Measurements from ENCODE around the gene SPPL2C.

SPPL2C gene

GRCh38 chr17:45839442-45839841 is 5.2 kb upstream of the SPPL2C start:
- H3K79me2 ChIP-seq (ENCODE audit: insufficient read depth, low read depth) = no peaks in the 10 kb centered on the region
- no peak overlapping the region for H2AFZ ChIP-seq (ENCODE audit: low read depth)
- H3K4me1 ChIP-seq (ENCODE audit: low read depth, poor library complexity, severe bottlenecking) = no peaks in the 10 kb centered on the region
- no peaks in the 10 kb centered on the region for H3K36me3 ChIP-seq (ENCODE audit: insufficient read depth)
- H3K9ac ChIP-seq = no peak overlapping the region
- no peaks in the 10 kb centered on the region for H4K20me1 ChIP-seq (ENCODE audit: insufficient read depth)
- no peak overlapping the region for H3K4me2 ChIP-seq
- H3K27me3 ChIP-seq (ENCODE audit: insufficient read depth, low read depth) = peaks cover 36% of the 10 kb centered on the region
- H3K27ac ChIP-seq = no peak overlapping the region
- no peak overlapping the region for H3K4me3 ChIP-seq (IDR thresholded peaks at IDR 0.05; ENCODE audit: insufficient read depth, low read depth, low read length)
- TF ChIP-seq, protein P1, sequence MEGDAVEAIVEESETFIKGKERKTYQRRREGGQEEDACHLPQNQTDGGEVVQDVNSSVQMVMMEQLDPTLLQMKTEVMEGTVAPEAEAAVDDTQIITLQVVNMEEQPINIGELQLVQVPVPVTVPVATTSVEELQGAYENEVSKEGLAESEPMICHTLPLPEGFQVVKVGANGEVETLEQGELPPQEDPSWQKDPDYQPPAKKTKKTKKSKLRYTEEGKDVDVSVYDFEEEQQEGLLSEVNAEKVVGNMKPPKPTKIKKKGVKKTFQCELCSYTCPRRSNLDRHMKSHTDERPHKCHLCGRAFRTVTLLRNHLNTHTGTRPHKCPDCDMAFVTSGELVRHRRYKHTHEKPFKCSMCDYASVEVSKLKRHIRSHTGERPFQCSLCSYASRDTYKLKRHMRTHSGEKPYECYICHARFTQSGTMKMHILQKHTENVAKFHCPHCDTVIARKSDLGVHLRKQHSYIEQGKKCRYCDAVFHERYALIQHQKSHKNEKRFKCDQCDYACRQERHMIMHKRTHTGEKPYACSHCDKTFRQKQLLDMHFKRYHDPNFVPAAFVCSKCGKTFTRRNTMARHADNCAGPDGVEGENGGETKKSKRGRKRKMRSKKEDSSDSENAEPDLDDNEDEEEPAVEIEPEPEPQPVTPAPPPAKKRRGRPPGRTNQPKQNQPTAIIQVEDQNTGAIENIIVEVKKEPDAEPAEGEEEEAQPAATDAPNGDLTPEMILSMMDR (conservative IDR thresholded peaks at IDR 0.05; ENCODE audit: low read depth, low read length) = no peak

DNA sequence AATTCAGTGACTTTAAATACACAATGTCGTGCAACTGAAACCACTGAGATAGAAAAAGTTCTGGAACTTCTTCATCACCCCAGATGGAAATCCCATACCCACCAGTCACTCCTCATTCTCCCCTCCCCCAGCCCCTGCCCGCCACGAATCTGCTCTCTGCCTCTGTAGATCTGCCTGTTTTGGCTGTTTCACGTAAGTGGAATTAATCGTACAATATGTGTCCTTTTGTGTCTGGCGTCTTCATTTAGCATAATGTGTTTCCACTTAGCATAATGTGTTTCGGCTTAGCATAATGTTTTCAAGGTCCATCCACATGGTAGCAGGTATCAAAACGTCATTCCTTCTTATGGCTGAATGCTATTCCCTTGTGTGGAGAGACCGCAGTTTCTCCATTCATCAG is 3.5 kb upstream of the SPPL2C start:
- Histone ChIP-seq H2AFZ (ENCODE audit: low read depth) (no peak overlapping the region), H3K4me1 (ENCODE audit: low read depth, poor library complexity, severe bottlenecking) (no peaks in the 10 kb centered on the region), H4K20me1 (ENCODE audit: insufficient read depth) (no peaks in the 10 kb centered on the region), H3K36me3 (ENCODE audit: insufficient read depth) (no peaks in the 10 kb centered on the region), H3K79me2 (ENCODE audit: insufficient read depth, low read depth) (no peaks in the 10 kb centered on the region), H3K27me3 (ENCODE audit: insufficient read depth, low read depth) (peaks cover 23% of the 10 kb centered on the region; the same call in 1 of the 2 replicates), H3K4me2 (no peak overlapping the region), H3K9ac (no peak overlapping the region), H3K27ac (no peak overlapping the region), H3K4me3 (IDR thresholded peaks at IDR 0.05; ENCODE audit: insufficient read depth, low read depth, low read length) (no peak overlapping the region)
- TF ChIP-seq, protein P1 (conservative IDR thresholded peaks at IDR 0.05; ENCODE audit: low read depth, low read length) = no peak

GRCh38 chr17:45841883-45842525 is 2.7 kb upstream of the SPPL2C start:
- Histone ChIP-seq H3K9ac (no peak overlapping the region), H3K79me2 (ENCODE audit: insufficient read depth, low read depth) (no peaks in the 10 kb centered on the region), H3K4me3 (IDR thresholded peaks at IDR 0.05; ENCODE audit: insufficient read depth, low read depth, low read length) (no peak overlapping the region), H2AFZ (ENCODE audit: low read depth) (no peak overlapping the region), H3K27ac (no peak overlapping the region), H3K27me3 (ENCODE audit: insufficient read depth, low read depth) (peaks cover 17% of the 10 kb centered on the region; the same call in 1 of the 2 replicates), H4K20me1 (ENCODE audit: insufficient read depth) (no peaks in the 10 kb centered on the region), H3K4me2 (no peak overlapping the region), H3K4me1 (ENCODE audit: low read depth, poor library complexity, severe bottlenecking) (no peaks in the 10 kb centered on the region), H3K36me3 (ENCODE audit: insufficient read depth) (no peaks in the 10 kb centered on the region)
- TF ChIP-seq, protein P1 (conservative IDR thresholded peaks at IDR 0.05; ENCODE audit: low read depth, low read length) = no peak

GRCh38 chr17:45843722-45844121 is 959 bp upstream of the SPPL2C start:
- peaks cover 6% of the 10 kb centered on the region; the same call in 1 of the 2 replicates for H3K27me3 ChIP-seq (ENCODE audit: insufficient read depth, low read depth)
- no peaks in the 10 kb centered on the region for H3K4me1 ChIP-seq (ENCODE audit: low read depth, poor library complexity, severe bottlenecking)

More at GRCh38 chr17:45843722-45844121, 959 bp upstream of the SPPL2C start:
- Histone ChIP-seq H3K4me3 (IDR thresholded peaks at IDR 0.05; ENCODE audit: insufficient read depth, low read depth, low read length) (no peak overlapping the region), H3K27ac (no peak overlapping the region), H3K79me2 (ENCODE audit: insufficient read depth, low read depth) (no peaks in the 10 kb centered on the region), H2AFZ (ENCODE audit: low read depth) (no peak overlapping the region), H3K36me3 (ENCODE audit: insufficient read depth) (no peaks in the 10 kb centered on the region), H4K20me1 (ENCODE audit: insufficient read depth) (no peaks in the 10 kb centered on the region), H3K9ac (no peak overlapping the region), H3K4me2 (no peak overlapping the region)
- TF ChIP-seq, protein P1 (conservative IDR thresholded peaks at IDR 0.05; ENCODE audit: low read depth, low read length) = no peak

All from KMS-11 (cell line).